HG03520 (cell line): Measurements from ENCODE around the gene TTF2.
"Not testable (repeated sequence)": the region's sequence is repeated elsewhere in the genome, so short reads cannot be mapped to it uniquely, and the experiment has no call there.

Experiments used
- ATAC-seq: cut with Tn5 transposase; IDR thresholded peaks from one replicate; pipeline ENCODE4 v1.9.1; 2021; ENCODE audit warnings: mild to moderate bottlenecking, moderate library complexity; ENCODE audit not compliant: unreplicated experiment

TTF2 gene

DNA sequence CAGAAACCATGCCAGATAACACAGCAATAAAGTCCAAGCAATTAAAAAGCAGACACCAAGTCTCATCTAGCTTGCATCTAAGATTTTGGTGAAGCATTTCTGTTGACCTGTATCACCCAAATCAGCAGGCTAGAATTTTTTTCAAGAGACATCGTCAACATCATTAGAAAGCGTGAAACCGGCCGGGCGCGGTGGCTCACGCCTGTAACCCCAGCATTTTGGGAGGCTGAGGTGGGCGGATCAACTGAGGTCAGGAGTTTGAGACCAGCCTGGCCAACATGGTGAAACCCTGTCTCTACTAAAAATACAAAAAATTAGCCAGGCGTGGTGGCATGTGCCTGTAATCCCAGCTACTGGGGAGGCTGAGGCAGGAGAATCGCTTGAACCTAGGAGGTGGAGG lies 59.0 kb downstream of the TTF2 start:
- not testable (repeated sequence) for ATAC-seq

DNA sequence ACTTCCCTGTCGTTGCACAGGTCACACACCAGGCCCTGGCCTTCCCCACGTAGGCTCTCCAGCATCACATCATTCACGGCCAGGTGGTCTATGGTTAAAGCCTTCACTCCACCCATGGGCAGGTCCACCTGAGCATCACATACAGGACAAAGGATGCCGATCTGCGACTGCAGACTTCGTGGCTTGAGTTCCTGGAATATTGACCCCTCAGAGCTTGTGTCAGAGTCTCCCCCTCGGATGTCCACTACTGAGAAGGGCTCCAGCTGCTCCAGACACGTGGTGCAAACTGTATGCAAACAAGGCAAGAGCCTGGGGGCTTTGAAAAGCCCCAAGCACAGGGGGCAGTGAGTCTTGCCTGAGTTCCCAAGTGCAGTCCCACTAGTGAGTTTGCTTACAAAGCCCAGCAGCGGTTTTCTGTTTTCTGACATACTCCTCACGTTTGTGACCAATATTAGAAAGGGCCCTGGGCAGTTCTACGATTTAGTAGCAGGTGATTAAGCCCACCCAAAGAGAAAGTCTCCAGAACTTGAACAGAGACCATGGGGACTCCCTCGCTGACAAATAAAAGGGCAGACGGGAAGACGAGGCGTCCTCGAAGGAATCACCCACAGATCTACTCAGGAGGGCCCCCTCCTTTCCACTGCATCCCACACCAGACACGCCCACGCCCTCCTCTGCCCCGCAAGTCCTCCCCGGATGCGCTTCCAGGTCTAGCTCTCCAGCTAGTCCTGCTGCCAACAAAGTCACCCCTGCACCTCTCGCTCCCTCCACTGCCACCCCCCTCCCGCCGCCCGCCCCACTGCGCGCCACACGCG lies 60.9 kb downstream of the TTF2 start:
- ATAC-seq, result no peak

DNA sequence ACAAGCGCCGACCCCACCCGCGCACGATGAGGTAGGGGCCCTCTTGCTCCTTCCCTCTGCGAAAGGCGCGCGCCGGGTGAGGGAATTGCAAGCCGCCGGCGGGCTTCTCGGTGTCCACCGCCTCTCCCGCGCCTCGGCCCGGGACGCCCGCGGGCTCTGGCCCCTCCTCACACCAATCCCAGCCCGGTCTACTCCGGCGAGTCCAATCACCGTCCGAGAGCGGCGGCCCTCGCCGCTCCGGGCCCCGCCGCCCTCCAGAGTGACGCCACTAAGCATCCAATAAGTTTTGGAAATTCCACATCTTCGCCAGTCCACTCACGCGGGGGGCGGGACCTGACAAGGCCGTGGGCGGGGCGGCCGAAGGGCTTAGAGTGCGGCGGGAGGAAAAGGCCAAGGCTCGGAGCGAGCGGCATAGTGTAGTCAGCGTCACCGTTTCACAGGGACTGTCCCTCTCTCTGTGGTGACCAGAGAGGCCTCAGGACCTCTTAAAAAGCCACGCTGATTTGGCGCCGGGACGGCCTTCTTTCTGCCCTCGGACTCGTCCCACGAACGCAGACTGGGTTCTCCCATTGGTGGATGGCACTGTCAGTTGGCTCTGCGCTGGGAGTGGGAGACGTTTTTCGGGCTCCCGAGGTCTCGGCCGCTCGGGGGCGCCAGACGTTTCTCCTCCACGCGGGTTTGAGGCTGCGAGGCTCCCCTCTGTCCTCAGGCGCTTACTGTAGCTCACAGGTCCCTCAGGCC lies 61.6 kb downstream of the TTF2 start, which contains the start of gene TRIM45:
Gene TRIM45, minus strand, starts transcription at position 161 of the 741 bp plus-strand sequence. CDS start 548 bp downstream, outside the sequence.
- peak; percentile 75 for ATAC-seq

GRCh38 chr1:117122330-117123025 lies 62.4 kb downstream of the TTF2 start:
- ATAC-seq, result no peak

DNA sequence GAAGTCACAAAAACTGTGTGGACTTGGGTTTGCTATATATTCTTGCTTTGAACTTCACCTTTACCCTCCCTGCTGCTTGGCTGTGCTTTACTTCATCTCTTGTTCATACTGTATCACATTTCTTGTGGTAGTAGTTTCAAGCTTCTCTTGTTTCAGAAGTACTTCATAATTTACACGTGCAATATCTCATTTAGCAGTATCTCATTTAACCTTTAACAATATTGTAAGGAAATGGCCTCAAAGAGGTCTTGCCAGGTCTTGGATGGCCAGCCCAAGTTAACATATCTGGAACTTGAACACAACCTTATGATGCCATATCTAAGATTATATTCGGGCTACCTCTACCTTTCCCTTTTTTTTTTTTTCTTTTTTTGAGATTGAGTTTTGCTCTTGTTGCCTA lies 63.1 kb downstream of the TTF2 start:
- no peak for ATAC-seq

DNA sequence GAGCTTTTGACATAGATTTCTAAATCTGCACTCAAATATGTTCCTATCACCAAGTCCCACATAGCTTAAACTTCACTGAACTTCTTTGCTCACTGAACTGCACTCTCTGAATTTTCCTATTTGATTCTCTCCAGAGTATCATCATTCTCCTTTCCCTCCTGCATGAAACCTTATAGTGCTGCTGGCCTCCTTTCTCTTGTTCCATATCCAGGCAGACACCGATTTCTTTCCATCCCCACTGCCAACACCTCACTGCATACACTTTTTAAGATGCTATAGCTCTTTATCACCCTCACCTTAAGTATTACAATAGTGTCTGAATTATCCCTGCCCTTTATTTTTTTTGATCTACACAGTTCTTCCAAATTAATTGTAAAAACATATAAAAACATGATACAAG lies 64.5 kb downstream of the TTF2 start:
- no peak for ATAC-seq

- ATAC-seq, result no peak
Observed at GRCh38 chr1:117127795-117128194, 67.7 kb downstream of the TTF2 start.

DNA sequence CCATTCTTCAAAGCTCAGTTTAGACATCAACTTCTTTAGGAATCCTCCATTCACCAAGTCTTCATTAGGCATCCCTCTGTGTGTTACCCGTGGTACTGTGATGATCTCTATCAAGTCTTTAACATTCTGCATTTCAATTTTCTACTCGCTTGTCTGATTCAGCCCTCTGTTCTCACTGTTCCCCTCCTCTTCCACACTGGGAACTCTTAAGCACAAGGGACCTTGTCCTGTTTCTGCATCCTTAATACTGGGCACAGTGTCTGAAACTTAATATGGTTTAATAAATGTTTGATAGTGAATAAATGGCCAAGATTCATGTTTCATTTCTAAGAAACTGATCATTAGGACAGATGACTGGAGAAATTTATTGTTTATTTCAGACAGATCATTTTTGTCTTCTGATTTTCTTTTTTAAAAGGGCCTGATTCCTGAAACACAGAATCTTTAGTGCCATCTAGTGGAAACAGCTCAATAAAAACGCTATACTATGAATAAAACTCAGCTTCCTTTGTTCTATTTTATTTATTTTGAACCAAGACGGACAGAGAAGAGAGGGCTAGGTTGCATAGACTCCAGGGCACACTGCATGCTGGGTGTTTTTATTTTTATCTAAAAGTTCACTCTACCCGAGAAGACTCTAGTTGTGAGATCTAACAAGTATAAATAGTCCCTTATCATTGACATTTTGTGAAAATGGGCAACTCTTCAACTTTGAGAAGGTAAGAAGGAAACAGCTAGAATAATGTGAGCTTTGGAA lies 68.4 kb downstream of the TTF2 start:
- no peak for ATAC-seq

DNA sequence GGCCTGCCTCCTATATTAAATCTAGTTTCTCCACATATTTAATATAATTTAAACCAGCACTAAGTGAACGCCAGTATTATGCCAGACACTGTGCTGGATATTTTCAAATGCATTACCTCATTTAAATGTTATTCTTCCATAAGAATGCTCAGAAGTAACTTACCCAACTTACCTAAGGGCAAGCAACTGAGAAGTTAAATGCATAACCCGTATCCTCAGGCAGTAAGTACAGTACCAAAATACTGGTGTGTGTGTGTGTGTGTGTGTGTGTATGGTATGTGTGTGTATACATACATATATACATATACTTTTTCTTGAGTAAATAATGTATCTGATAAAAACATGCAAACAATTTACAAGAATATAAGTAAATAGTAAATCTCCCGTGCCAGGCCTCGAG lies 70.4 kb downstream of the TTF2 start:
- no peak for ATAC-seq

- no peak for ATAC-seq
Observed at GRCh38 chr1:117135329-117135728, 75.2 kb downstream of the TTF2 start.

DNA sequence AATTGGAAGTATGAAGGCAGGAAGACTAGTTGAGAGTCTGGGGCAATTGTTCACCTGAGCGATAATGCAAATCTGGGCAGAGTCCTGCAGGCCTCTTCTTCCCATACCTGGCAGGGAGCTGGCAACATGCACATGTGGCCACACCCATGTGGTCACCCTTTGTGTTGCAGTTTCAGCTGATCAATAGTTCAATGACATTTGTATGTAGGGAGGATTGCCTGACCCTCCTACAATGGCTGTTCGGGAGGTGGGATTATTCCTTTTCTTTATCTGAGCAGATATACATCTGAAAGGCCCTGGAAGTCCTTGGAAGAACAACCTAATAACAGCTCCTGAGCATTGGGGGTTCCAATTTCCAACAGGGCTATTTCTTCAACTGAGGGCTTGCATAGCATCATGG lies 76.6 kb downstream of the TTF2 start:
- ATAC-seq, result no peak

- no peak for ATAC-seq
Observed at GRCh38 chr1:117137281-117137855, 77.2 kb downstream of the TTF2 start.

- no peak for ATAC-seq
Observed at GRCh38 chr1:117138106-117138505, 78.0 kb downstream of the TTF2 start.

GRCh38 chr1:117138561-117138960 lies 78.4 kb downstream of the TTF2 start:
- ATAC-seq, result no peak

GRCh38 chr1:117142200-117142599 lies 82.1 kb downstream of the TTF2 start:
- ATAC-seq, result no peak

- ATAC-seq, result no peak
Observed at GRCh38 chr1:117143172-117143571, 83.0 kb downstream of the TTF2 start.

- ATAC-seq, result no peak
Observed at GRCh38 chr1:117143871-117144270, 83.7 kb downstream of the TTF2 start.

DNA sequence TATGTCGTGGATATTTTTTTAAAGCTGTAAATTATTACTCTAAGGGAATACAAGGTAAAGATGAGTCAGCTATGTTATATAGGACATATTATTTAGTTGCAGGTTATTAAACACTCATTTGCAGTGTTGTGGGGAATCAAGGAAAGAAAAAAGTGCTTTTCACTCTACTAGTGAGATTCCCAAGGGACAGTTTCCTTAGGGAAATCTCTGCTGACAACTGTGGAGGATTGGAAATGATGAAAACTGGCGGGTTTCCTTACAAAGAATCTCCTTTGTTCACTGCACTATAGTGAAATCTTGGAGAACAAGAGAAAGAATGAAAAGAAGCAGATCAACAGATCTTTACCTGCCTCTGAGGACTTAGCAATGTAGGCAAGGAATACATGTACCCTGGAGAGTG lies 85.9 kb downstream of the TTF2 start:
- ATAC-seq, result no peak

- no peak for ATAC-seq
Observed at GRCh38 chr1:117146575-117147340, 86.6 kb downstream of the TTF2 start.

DNA sequence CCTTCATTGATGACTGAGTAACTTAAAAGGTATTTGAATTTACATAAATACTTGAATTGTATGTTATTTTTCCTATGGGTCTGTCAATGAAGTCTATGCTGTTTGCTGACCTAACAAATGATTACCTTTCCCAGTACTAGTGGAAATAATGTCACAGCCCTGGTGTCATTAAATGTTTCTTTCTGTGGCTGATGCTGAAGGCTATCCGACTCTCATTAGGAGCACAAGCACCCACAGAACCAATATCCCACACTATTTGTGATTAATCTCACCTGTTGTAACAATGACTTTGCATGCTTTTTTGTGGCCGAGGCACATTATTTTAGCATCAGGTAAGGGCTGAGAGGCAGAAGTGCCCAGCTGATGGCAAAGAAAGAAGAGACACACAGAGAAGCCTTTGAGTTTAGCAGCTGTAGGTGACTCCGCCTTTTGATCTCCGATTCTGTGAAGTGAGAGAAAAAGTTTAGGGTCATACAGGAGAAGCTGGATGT lies 87.3 kb downstream of the TTF2 start:
- no peak for ATAC-seq
